Jurkat, Clone E6-1 (cell line): ENCODE measurements around the gene S100A12.
A peak's percentile ranks its signal among the peaks of the same experiment; 100 is the strongest.
"Not testable (repeated sequence)": the region's sequence is repeated elsewhere in the genome, so short reads cannot be mapped to it uniquely, and the experiment has no call there.

Experiments
- DNase-seq: peaks from one replicate; pipeline ENCODE4 v3.0.0-alpha.2; 2011; ENCODE audit warnings: low read depth, low spot score
- H3K4me3 ChIP-seq: 2 replicates; pipeline ENCODE4 v1.5.1; 2011; ENCODE audit warnings: mild to moderate bottlenecking, low read length, control low read depth, moderate library complexity

Gene S100A12

DNA sequence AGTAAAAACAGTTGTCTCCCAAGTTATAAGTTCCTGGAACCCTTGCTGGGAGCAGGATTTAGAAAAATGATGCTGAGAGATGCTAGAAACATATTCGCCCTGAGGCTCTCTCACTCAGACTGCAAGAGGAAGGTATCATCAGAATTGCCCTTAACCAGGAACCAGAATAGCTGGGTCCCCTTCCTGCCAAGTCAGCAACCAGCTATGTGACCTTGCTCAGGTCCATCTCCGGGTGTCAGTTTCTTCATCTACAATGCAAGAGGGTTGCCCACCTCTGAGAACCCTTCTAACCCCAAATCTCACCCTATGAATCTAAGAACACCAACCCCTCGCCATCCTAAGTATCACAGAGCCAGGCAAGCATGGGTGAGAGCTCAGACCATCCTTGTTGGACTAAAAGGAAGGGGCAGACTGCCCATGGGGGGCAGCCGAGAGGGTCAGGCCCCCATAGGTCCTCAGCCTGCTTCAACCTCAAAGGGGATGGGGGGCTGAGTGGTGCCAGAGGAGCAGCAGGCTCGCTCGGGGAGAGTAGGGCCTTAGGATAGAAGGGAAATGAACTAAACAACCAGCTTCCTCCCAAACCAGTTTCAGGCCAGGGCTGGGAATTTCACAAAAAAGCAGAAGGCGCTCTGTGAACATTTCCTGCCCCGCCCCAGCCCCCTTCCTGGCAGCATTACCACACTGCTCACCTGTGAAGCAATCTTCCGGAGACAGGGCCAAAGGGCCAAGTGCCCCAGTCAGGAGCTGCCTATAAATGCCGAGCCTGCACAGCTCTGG lies 18.2 kb downstream of the S100A12 start:
- DNase-seq, result no peak
- no peak overlapping the region for H3K4me3 ChIP-seq

DNA sequence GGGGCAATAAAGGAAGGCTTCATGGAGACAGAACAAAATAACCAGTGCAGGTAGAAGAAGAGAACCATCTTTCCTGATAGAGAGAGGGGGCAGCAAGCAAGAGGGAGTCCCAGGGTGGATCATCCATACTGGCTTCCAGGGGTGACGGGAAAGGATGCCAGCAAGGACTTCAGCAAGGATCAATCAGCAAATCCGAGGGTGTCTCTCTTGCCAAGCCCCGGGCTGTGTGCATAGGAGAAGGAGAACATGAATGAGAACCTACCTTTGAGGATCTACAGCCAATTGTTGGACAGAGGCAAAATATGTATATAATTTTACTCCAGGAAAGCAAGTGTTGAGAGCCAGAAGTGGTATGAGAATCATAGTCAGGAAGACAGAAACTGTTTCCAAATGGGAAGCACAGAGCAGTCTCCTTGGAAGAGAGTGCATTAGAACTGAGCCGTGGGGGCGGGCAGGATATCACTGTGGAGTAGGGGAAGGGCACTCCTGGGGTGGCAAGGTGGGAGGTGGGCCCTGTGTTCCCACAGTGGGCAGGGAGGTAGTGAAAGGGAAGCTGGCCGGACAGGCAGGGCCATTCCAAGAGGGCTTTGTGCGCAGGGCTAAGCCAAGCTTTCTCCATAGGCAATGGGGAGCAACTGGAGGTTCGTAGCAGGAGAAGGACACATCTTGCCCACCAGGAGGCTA lies 18.9 kb downstream of the S100A12 start:
- DNase-seq, result no peak
- no peak overlapping the region for H3K4me3 ChIP-seq

DNA sequence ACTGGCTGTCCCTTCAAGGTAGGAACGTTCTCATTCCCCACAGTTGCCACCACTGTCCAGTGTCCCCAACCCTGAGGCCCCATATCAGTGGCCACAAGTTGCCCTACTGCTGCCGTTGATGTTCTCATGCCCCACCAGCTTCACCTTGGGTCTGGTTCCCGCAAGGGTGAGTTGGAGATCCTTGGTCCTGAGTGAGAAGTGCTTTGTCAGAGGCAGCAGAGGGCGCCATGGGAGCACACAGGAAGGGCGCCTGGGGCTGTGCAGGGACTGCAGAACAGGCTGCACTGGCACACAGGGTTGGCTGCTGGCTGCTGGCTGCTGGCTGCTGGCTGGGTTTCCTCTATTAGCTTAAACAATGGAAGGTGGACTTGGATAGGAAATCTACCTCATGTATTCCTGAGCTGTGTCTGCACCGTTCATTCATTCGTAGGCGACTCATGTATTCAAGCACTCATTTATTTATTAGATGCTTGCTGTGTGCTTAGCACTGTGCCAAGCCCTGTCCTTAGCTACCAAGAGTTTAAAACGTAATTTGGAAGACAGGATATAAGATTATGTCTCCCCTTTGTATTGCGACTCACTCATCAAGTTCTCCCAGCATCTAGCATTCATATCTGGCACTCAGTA lies 19.9 kb downstream of the S100A12 start:
- peak; percentile 35 for DNase-seq
- no peak overlapping the region for H3K4me3 ChIP-seq

DNA sequence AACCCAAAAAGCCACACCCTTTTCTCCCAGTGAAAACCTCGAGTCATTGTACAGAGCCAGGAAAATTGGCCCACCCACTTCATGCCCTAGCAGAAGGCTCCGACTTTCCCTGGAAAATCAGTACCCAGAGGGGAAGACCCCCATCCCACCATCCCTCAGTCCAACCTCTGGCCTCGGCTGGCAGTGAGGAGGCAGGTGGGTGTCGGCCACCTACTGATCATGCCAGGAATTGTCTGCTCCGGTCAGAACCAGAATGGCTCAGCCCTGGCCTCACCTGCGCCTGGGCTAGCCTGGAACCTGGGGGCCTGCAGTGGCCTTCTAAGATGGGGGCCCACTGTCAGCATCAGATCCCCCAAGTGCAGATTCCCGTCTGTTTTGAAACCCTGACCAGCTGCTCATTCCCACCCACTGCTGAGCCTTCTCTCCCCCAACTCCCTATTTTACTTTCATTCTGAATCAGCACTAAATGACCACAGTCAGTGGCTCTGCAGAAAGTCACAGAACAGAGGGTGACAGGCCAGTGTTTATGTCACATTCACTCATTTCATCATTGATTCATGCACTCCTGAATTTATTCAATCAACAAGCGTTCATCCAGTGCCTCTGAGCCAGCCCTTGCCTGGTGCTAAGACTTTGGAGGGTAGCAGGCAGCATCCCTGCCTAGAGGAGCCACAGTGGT lies 20.8 kb downstream of the S100A12 start:
- DNase-seq, result no peak
- no peak overlapping the region for H3K4me3 ChIP-seq

DNA sequence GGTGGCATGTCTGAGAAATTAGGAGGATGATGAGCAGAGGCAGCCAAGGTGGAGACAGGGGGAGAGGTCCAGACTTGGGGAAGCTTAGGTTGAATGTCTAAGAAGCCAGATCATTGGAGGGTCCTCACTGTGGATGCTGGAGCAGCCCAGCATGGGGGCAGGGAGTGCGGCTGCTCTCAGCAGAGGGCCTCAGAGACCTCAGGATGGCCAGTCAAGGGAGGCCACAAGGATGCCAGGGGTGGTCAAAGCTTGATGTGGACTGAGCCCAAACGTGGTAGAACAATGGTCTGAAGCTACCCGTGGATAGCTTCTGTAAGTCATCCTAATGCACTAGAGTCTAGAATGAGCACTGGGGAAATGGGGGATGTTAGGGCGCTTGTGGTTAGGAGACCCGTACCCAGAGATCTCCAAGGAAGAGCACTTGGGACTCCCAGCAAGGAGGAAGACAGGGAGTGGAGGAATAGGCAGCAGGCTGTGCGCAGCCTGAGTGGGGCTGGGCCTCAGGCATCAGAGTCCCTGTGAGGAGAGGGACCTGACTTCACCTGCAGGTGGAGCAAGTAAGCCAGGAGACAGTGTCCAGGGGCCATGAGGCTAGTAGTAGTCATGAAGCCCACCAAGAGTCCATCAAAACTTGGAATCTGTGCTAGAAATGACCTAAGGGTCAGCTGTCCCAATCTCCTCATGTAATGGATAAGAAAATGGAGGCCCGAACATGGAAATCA lies 22.0 kb downstream of the S100A12 start:
- no peak overlapping the region for H3K4me3 ChIP-seq
- DNase-seq, result no peak

DNA sequence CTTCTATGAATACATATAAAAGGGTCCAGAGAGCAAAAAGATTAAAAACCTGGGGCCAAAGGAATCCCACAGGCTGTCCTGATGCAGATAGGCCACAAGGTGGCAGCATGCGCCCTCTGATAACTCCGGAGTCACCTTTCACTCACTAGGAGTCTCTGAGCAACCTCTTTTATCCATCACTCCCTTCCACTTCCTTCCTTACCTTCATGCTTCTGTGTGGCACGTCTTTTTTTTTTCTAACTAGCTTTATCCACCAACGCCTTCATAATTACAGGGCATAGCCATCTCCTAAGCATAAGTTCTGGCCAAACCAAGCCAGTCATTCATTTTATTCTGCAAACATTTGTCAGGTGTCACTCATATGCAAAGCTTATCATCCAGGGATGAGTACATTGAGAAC lies 22.9 kb downstream of the S100A12 start:
- peak; percentile 71 for DNase-seq
- H3K4me3 ChIP-seq, result no peak overlapping the region

DNA sequence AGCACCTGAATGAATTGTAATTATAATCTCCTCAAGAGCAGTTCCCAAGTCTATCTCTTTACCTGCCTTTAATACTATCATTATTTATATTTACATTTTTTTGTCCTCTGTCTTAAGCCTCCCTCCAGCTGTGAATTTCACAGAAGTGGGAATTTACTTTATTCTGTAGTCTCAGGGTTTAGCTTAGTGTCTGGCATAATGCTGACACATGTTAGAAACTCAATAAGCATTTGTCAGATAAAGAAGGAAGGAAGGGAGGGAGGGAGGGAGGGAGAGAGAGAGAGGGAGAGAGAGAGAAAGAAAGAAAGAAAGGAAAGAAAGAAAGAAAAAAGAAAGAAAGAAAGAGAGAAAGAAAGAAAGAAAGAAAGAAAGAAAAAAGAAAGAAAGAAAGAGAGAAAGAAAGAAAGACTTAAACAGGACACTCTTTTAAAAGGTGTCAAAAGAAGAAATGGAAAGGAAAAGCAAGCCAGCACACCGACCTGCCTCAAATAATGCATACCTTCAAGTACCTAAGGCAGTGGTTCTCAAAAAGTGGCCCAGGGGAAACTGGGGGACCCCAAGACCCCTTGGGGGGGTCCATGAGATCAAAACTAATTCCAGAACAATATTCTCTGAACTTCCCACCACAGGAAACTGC lies 25.0 kb downstream of the S100A12 start:
- no peak for DNase-seq
- H3K4me3 ChIP-seq, result no peak overlapping the region

DNA sequence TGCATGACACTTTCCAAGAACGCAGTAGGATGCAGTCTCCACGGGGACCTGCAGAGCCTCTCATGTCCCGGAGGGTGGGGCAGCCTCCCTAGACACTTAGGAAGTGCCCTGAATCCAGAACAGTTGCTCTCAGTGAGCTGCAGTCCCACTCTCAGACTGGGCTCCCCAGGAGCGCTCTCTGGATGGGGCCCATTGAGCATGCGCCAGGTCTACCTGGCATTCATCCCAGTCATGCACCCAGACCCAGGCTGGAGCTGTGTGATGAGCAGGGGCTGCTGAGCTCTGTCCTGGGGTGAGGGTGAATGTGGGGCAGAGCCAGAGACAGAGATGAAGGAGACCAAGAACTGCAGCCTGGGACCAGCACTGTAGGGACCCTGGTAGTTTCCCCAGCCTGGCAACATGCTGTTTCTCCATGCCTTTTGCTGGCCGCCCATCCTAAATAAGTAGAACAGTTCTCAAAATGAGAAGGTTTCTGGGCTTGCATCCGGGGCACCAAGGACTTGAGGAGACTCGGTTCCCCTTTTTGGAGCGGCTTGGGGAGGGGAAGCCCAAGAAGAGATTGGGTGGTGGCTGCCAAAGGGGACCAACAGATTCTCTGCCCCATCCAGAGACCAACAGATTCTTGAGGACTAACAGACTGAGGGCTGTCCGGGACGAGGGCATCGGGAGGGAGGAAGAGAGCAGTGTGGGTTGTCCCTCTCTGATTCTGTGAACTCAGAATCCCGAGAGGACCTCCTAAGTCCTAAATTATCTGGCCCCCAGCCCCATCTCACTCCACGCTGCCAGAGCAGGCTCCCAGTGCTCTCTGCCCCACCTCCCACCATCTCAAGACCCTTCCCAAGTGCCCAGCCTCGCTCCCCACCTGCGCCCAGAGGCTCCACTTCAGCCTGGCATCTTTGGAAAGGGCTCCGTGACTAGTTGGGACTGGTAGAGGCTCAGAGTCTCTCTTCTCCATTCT lies 25.8 kb downstream of the S100A12 start:
- H3K4me3 ChIP-seq, result no peak overlapping the region
- no peak for DNase-seq

DNA sequence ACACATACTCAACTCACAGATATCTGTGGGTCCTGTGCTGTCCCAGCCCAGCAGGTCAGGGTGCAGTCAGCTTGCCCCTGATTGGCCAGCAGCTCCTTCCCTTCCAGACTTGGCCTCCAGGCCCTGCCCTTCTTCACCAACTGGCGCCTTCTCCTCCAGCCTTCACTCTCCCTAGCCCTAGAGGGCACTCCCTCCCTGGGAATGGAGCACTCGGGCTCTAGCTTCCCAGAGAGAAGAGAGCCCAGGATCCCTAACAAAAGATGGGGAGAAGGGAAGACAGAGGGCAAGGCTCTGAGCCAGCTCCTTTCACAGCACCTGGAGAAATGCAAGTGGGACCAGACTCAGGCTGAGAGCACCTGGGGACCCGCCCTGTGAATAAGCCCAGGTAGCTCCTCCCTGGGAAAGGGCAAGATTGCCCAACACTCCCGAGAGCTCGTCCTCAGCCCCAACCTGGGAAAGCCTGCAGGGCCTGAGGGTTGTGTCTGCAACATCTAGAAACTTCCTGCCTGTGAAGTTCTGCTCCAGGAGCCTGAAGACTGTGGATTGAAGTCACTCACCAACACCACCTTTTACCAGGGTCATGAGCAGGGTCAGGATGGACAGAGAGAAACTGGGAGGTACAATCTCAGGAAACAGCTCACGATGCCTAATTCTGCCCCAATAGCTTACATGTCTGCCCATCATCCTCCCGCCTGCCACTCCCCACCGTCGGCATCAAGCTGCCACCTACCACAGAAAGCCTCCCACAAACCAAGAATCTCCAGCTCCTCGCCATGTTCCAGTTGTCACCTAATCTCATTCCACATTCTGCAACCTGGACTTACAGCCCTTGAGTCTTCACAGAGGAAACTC lies 26.7 kb downstream of the S100A12 start, which contains the start of gene PGLYRP4:
PGLYRP4 (minus strand) TSS at position 331 of the 852 bp plus-strand sequence. CDS start 909 bp downstream, outside the sequence.
- DNase-seq, result no peak
- no peak within 1 kb of the TSS for H3K4me3 ChIP-seq

DNA sequence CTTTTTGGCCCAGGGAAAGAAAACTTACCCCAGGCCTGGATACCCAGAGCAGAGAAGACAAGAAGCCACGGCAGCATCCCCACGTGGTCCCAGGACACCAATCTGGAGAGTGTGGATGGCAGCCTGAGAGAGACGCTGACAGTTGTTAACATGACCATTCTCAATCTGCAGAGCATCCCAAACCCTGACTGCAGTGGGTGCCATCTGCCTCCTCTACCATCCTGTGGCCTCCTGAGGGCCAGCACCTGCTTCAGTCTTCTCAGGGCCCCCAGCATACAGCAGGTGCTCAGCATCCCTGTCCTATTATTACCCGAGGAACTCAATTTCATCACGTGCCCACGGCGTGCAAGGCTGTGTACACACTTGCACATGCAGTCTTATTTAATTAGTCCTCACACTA lies 27.6 kb downstream of the S100A12 start:
- DNase-seq, result no peak
- no peak overlapping the region for H3K4me3 ChIP-seq

DNA sequence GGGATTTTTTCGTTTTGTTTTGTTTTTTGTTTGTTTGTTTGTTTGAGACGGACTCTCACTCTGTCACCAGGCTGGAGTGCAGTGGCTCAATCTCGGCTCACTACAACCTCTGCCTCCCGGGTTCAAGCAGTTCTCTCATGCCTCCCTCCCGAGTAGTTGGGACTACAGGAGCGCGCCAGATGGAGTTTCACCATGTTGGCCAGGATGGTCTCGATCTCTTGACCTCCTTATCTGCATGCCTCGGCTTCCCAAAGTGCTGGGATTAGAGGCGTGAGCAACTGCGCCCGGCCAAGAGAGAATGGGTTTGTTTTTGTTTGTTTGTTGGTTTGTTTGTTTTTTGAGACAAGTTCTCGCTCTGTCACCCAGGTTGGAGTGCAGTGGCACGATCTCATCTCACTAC lies 28.4 kb downstream of the S100A12 start:
- not testable (repeated sequence) for H3K4me3 ChIP-seq, DNase-seq

DNA sequence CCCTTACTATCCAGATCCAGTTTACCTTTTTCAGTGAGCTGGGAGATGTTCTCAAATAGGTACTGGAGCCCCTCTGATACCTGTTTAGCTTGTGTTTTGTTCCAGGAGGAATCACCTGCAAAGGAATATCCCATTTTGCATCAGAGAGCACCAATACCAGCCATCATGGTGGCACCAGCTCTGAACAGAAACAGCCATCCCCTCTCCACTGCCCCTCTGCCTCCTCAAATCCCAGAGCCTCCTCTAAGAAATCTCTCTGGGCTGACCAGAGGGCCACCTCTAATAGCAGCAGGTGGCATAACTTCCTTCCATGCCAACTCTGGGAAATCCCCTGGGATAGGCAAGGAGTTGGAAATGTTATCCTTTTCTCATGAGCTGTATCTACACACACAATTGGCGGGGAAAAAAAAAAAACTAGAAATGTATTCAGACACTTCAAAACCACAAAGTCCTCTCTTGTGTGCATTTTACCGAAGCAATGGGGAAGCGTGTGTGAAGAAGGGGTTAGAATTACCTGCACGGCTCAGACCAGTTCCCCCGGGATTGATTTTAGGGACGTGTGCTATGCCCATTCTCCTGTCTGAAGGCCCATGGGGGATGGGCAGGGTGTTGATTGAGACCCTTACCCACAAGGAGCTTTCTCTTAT lies 29.2 kb downstream of the S100A12 start:
- peak; percentile 42 for DNase-seq
- H3K4me3 ChIP-seq, result peak overlapping the region; percentile 32

DNA sequence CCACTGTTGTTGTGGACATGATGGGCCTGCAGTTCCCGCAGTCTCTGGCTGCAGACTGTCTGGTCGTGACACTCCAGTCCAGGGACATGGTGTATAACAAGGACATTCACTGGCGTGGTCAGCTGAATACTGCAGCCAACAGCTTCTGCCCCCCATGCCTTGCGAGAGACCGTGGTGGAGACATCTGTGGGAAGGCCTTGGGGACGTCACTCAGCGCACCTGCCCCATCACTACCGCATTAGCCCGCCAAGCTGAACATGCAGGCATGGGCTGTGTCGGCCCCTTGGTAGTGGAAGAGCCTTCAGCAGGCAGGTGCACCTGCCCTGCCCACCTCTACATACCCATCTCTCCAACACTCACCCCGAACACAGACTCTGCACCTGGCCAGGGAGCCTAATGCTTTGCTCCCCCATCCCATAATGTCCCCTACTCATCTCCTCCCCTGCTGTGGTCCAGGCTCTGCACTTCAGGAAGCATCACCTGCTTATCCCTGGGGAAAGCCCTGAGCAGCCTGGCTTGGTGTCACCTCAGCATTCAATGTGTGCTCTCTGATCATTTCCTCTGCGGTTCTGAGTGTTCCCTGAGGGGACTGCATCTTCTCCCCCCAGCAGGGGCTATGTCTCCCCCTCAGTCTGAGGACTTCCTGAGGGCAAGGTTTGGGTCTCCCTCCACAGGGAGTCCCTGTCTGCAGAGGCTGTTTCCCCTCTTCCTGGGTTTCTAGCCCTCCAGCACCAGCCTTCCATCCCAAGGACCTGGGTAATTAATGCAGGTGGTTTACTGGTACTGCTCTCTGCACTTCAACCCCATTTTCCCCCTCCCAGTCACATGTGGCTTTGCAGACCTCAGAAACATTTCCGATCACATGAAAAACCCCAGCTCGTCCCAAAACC lies 30.0 kb downstream of the S100A12 start:
- peak; percentile 68 for DNase-seq
- peak overlapping the region; percentile 32 for H3K4me3 ChIP-seq

DNA sequence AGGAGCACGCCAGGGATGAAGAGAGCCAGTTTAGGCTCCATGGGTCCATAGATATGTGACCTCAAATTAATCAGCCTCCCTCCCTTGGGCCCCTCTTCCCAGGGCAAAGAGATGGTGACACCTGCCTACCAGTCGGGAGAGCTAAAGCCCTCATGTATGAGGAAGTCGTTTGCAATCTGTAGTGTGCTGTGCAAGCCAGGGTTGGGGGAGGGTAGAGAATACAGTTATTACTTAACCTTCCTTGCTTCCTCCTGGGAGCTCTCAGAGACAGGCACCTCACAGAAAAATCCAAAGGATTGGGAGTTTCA lies 30.7 kb downstream of the S100A12 start:
- no peak overlapping the region for H3K4me3 ChIP-seq
- peak; percentile 61 for DNase-seq
